IMR-90 (cell line): Measurements from ENCODE around the gene SELENOV.

Source experiments
- CEBPB ChIP-seq: IDR thresholded peaks from 2 replicates; pipeline ENCODE4 v1.6.1; 2012; ENCODE audit warnings: low read depth, low read length, improper control_type of control experiment
- CHD1 ChIP-seq: IDR thresholded peaks from 2 replicates; pipeline ENCODE4 v1.6.1; 2012; ENCODE audit warnings: low read depth, low read length, improper control_type of control experiment
- CTCF ChIP-seq: conservative IDR thresholded peaks from 2 replicates; pipeline ENCODE4 v1.5.1; 2012; ENCODE audit warnings: mild to moderate bottlenecking, low read depth, low read length, improper control_type of control experiment
- ELK1 ChIP-seq: fragments of 150-350 bp; IDR thresholded peaks from 2 replicates; pipeline ENCODE4 v1.6.1; 2016; ENCODE audit warnings: low read depth, mild to moderate bottlenecking, low read length, moderate library complexity, borderline replicate concordance
- MAFK ChIP-seq: IDR thresholded peaks from 2 replicates; pipeline ENCODE4 v1.6.1; 2012; ENCODE audit warnings: low read depth, low read length, improper control_type of control experiment
- MXI1 ChIP-seq: IDR thresholded peaks from 2 replicates; pipeline ENCODE4 v1.6.1; 2012; ENCODE audit warnings: low read depth, mild to moderate bottlenecking, low read length, moderate library complexity, borderline replicate concordance
- NFE2L2 ChIP-seq: fragments of 150-350 bp; IDR thresholded peaks from 2 replicates; pipeline ENCODE4 v1.6.1; 2016; ENCODE audit warnings: low read depth, mild to moderate bottlenecking, low read length
- POLR2A ChIP-seq: IDR thresholded peaks from 2 replicates; pipeline ENCODE4 v1.6.1; 2012; ENCODE audit warnings: mild to moderate bottlenecking, low read depth, low read length
- RAD21 ChIP-seq: IDR thresholded peaks from 2 replicates; pipeline ENCODE4 v1.6.1; 2012; ENCODE audit warnings: low read length, improper control_type of control experiment
- RCOR1 ChIP-seq: IDR thresholded peaks from 2 replicates; pipeline ENCODE4 v1.6.1; 2012; ENCODE audit warnings: mild to moderate bottlenecking, low read length, improper control_type of control experiment; ENCODE audit not compliant: insufficient replicate concordance
- RFX5 ChIP-seq: IDR thresholded peaks from 2 replicates; pipeline ENCODE4 v1.8.0; 2012; ENCODE audit warnings: low read depth, mild to moderate bottlenecking, low read length, moderate library complexity
- USF2 ChIP-seq: fragments of 150-350 bp; IDR thresholded peaks from 2 replicates; pipeline ENCODE4 v1.6.1; 2017; ENCODE audit warnings: mild to moderate bottlenecking, antibody characterized with exemption, low read length, low read depth

GRCh38 chr19:39481676-39482075, 33.3 kb upstream of the SELENOV start:
- TF ChIP-seq CTCF: no peak
- TF ChIP-seq POLR2A: no peak
- TF ChIP-seq RCOR1: no peak
- no peak for TF ChIP-seq RAD21
- no peak for TF ChIP-seq NFE2L2
- TF ChIP-seq RFX5: no peak
- no peak for TF ChIP-seq CEBPB
- no peak for TF ChIP-seq MXI1
- TF ChIP-seq ELK1: no peak
- no peak for TF ChIP-seq USF2
- TF ChIP-seq MAFK: no peak
- no peak for TF ChIP-seq CHD1
